A549 (cell line): Measurements from ENCODE around the gene MAP4K4. TPM values are rescaled to one million over a fixed set of nuclear protein-coding genes. Genes with fewer than 3 reads are reported as not detected.

Experiments
- ATAC-seq, 2 experiments: fragments of 200-7000 bp in 1 of 2; fragments of >200 bp in 1 of 2; cut with Nextera tagmentation in 1 of 2; cut with Tn5 transposase in 1 of 2; 3 replicates each; pipeline versions ENCODE4 v1.8.0 to v1.9.1; 2018 to 2020; ENCODE audit warnings: mild to moderate bottlenecking in 1 of 2, moderate library complexity in 1 of 2
- CTCF ChIA-PET: fragments of 300-600 bp; sonication (Branson Sonifier 250); formaldehyde crosslinking; extraction: SDS; loops from one replicate; lab custom pipeline; 2021; ENCODE audit warnings: antibody characterized with exemption, inconsistent platforms; lab: Yijun Ruan, JAX
- POLR2A ChIA-PET: fragments of 350-600 bp; formaldehyde crosslinking; extraction: SDS; loops from one replicate; lab custom pipeline; 2021; ENCODE audit warnings: antibody characterized with exemption, inconsistent platforms; lab: Yijun Ruan, JAX
- DNase-seq, 2 experiments: peaks; one replicate each; pipeline versions ENCODE4 v3.0.0 to v3.0.0-alpha.2; 2011 to 2016; ENCODE audit warnings: low read depth in 1 of 2, low spot score in 1 of 2
- FAIRE-seq: peaks from 2 replicates; lab custom pipeline; 2011; peaks lifted over from hg19 to GRCh38; lab: Jason Lieb, UNC
- H3K27ac ChIP-seq, 2 experiments: fragments of >200 bp; sonication (Bioruptor Twin); formaldehyde crosslinking; 3 replicates each; pipeline ENCODE4 v1.5.1; 2016 to 2017
- H3K4me1 ChIP-seq: fragments of >200 bp; sonication (Bioruptor Twin); formaldehyde crosslinking; 3 replicates; pipeline ENCODE4 v1.6.1; 2016
- H3K4me2 ChIP-seq: fragments of >200 bp; sonication (Bioruptor Twin); formaldehyde crosslinking; 3 replicates; pipeline ENCODE4 v1.6.1; 2016
- H3K4me3 ChIP-seq: fragments of >200 bp; sonication (Bioruptor Twin); formaldehyde crosslinking; 3 replicates; pipeline ENCODE4 v1.5.1; 2016
- H3K9me3 ChIP-seq: fragments of >200 bp; sonication (Bioruptor Twin); formaldehyde crosslinking; 3 replicates; pipeline ENCODE4 v1.6.1; 2016
- ATOH8 ChIP-seq: fragments of 250-450 bp; sonication (Bioruptor Pico); IDR thresholded peaks from 2 replicates; pipeline ENCODE4 v1.5.0; 2020; ENCODE audit warnings: low read depth, mild to moderate bottlenecking, moderate library complexity
- BHLHE40 ChIP-seq: IDR thresholded peaks from 2 replicates; pipeline ENCODE4 v1.6.1; 2012; ENCODE audit warnings: low read depth, low read length, inconsistent platforms
- CBX2 ChIP-seq: fragments of 200-600 bp; sonication (generic); IDR thresholded peaks from 2 replicates; pipeline ENCODE4 v1.6.1; 2016; ENCODE audit warnings: low read depth, mild to moderate bottlenecking, borderline replicate concordance
- CEBPB ChIP-seq, 2 experiments: fragments of >200 bp in 1 of 2; sonication (Bioruptor Twin) in 1 of 2; formaldehyde crosslinking in 1 of 2; IDR thresholded peaks; 2 replicates each; pipeline ENCODE4 v1.6.1; 2012 to 2016
- ESRRA ChIP-seq: fragments of 150-350 bp; IDR thresholded peaks from 2 replicates; pipeline ENCODE4 v1.6.1; 2014; ENCODE audit warnings: mild to moderate bottlenecking, low read length, borderline replicate concordance
- GATA3 ChIP-seq: IDR thresholded peaks from 2 replicates; pipeline ENCODE4 v1.6.1; 2012; ENCODE audit warnings: borderline replicate concordance
- HES2 ChIP-seq: fragments of >200 bp; sonication (Bioruptor Twin); formaldehyde crosslinking; IDR thresholded peaks from 2 replicates; pipeline ENCODE4 v1.6.1; 2016
- HEYL ChIP-seq: fragments of 250-450 bp; sonication (Bioruptor Pico); IDR thresholded peaks from 2 replicates; pipeline ENCODE4 v1.8.0; 2021; ENCODE audit warnings: mild to moderate bottlenecking, moderate library complexity
- HMGXB4 ChIP-seq: fragments of 250-450 bp; sonication (Bioruptor Pico); IDR thresholded peaks from 2 replicates; pipeline ENCODE4 v1.5.0; 2021; ENCODE audit warnings: mild to moderate bottlenecking, moderate library complexity, borderline replicate concordance
- HOXB13 ChIP-seq: fragments of 250-450 bp; sonication (Bioruptor Pico); IDR thresholded peaks from 2 replicates; pipeline ENCODE4 v1.5.0; 2020; ENCODE audit warnings: low read depth, mild to moderate bottlenecking, moderate library complexity
- HOXB5 ChIP-seq: fragments of 250-450 bp; sonication (Bioruptor Pico); IDR thresholded peaks from 2 replicates; pipeline ENCODE4 v1.5.0; 2020; ENCODE audit warnings: mild to moderate bottlenecking, moderate library complexity
- JUN ChIP-seq, 2 experiments: fragments of >200 bp; sonication (Bioruptor Twin); formaldehyde crosslinking; IDR thresholded peaks; 2 replicates in 1 of 2; 3 replicates in 1 of 2; pipeline ENCODE4 v1.6.1; 2016 to 2017
- JUNB ChIP-seq: fragments of >200 bp; sonication (Bioruptor Twin); formaldehyde crosslinking; IDR thresholded peaks from 2 replicates; pipeline ENCODE4 v1.6.1; 2016
- MAFK ChIP-seq: fragments of 450-650 bp; IDR thresholded peaks from 2 replicates; pipeline ENCODE4 v1.6.1; 2014; ENCODE audit not compliant: partially characterized antibody
- RAD21 ChIP-seq, 2 experiments: fragments of >200 bp in 1 of 2; sonication (Bioruptor Twin) in 1 of 2; formaldehyde crosslinking in 1 of 2; IDR thresholded peaks in 1 of 2; conservative IDR thresholded peaks in 1 of 2; 2 replicates in 1 of 2; 3 replicates in 1 of 2; pipeline ENCODE4 v1.6.1; 2012 to 2018; ENCODE audit warnings: inconsistent platforms in 1 of 2
- REST ChIP-seq: fragments of 200-600 bp; sonication (generic); IDR thresholded peaks from 2 replicates; pipeline ENCODE4 v1.6.1; 2016; ENCODE audit warnings: antibody characterized with exemption, mild to moderate bottlenecking, moderate library complexity
- RNF2 ChIP-seq: fragments of 200-600 bp; sonication (generic); IDR thresholded peaks from 2 replicates; pipeline ENCODE4 v1.6.1; 2016; ENCODE audit warnings: low read depth, mild to moderate bottlenecking, antibody characterized with exemption, moderate library complexity, borderline replicate concordance
- SREBF2 ChIP-seq: fragments of 450-650 bp; IDR thresholded peaks from 2 replicates; pipeline ENCODE4 v1.6.1; 2014; ENCODE audit warnings: mild to moderate bottlenecking, moderate library complexity
- ZFP36 ChIP-seq: fragments of 450-650 bp; IDR thresholded peaks from 2 replicates; pipeline ENCODE4 v1.6.1; 2014; ENCODE audit warnings: borderline replicate concordance; ENCODE audit not compliant: partially characterized antibody
- ZSCAN20 ChIP-seq: fragments of 250-450 bp; sonication (Bioruptor Pico); IDR thresholded peaks from 2 replicates; pipeline ENCODE4 v1.8.0; 2022; ENCODE audit warnings: mild to moderate bottlenecking, moderate library complexity
- WGBS: methylation state at CpG from one replicate; pipeline ENCODE4 v1.1.6; 2017; ENCODE audit errors: missing lambda C conversion rate; 5-methylcytosine and 5-hydroxymethylcytosine counted together
- polyA plus RNA-seq, 4 experiments: library from polyadenylated mRNA; depleted of rRNA in 3 of 4; stranded (reverse); fragments of >200 nt; fragmentation: RNase III in 1 of 4; extraction: RNeasy Plus Mini Kit Qiagen cat#74134 plus additional on column Dnase treatment in 1 of 4; gene quantifications; 2 replicates in 3 of 4; 3 replicates in 1 of 4; pipeline ENCODE4 v1.2.3, GENCODE V29; 2011 to 2017
- TF ChIP-seq, protein P1 (sequence below): IDR thresholded peaks from 2 replicates; pipeline ENCODE4 v1.6.1; 2012

MAP4K4 gene
- polyA plus RNA-seq, 2 of the 4 experiments (the other 2 are of a cell fraction): 61.9 to 82.2 TPM

DNA sequence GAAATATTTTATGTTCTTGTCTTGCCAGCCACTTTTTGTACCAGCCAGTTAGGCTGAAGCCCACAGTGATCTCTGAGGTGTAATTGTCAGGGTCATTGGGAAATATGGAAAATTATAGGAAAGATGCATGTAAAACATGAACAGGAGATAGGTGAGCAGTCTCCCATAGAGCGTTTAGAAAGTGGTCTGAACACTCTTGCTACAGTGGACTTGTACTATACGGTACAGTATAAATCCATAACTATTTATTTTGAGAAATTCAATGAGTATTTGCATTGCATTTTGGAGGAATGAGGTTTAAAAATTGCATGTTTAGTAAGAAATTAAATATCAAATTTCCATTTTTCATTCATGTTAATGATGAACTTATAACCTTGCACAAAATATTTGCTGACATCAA is 20.8 kb upstream of the MAP4K4 start:
- H3K9me3 ChIP-seq: peaks cover 12% of the 10 kb centered on the region; the same call in 2 of the 3 replicates
- H3K4me1 ChIP-seq: no peaks in the 10 kb centered on the region
- CTCF ChIA-PET: no interaction called here
- POLR2A ChIA-PET: no interaction called here
- 89% methylated on average over 2 of the region's 2 CpGs for WGBS
- FAIRE-seq: no peak
- H3K4me2 ChIP-seq: no peak overlapping the region
- TF ChIP-seq ATOH8 (CRISPR knock-in tag): no peak
- no peak for ATAC-seq
- H3K4me3 ChIP-seq: no peak overlapping the region
- no peak for DNase-seq
- no peak overlapping the region for H3K27ac ChIP-seq

DNA sequence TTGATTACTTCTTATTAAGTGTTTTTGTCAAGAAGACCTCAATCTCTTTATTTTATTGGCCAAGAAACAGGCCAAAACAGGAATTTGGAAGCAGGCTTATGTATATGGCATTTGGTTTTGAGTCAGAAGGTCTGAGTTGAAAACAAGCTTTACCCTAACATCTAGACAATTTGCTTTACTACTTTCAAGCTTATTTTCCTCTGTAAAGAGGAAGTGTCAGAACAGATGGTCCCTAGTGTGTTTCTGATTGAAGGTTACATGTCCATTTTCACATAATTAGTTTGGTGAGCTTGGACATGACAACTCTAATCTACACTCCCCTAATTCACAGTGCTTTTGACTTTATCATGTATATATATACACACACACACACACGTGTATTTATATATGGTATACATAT is 19.8 kb upstream of the MAP4K4 start:
- Histone ChIP-seq H3K4me3 (no peak overlapping the region), H3K4me2 (no peak overlapping the region), H3K9me3 (peaks cover 8% of the 10 kb centered on the region; the same call in 2 of the 3 replicates), H3K4me1 (no peaks in the 10 kb centered on the region), H3K27ac (no peak overlapping the region)
- ChIA-PET POLR2A (no interaction called here), CTCF (no interaction called here)
- no peak for TF ChIP-seq HOXB5
- no peak for TF ChIP-seq RAD21 (conservative IDR thresholded peaks at IDR 0.05 in 1 of 2, IDR thresholded peaks at IDR 0.05 in 1 of 2)
- TF ChIP-seq HES2: no peak
- no peak for TF ChIP-seq RNF2
- TF ChIP-seq ZSCAN20 (CRISPR knock-in tag): no peak
- TF ChIP-seq, protein P1, sequence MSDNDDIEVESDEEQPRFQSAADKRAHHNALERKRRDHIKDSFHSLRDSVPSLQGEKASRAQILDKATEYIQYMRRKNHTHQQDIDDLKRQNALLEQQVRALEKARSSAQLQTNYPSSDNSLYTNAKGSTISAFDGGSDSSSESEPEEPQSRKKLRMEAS: no peak
- TF ChIP-seq ESRRA: no peak
- no peak for TF ChIP-seq JUNB
- TF ChIP-seq GATA3: no peak
- no peak for TF ChIP-seq CBX2
- no peak for TF ChIP-seq SREBF2
- TF ChIP-seq BHLHE40: no peak
- FAIRE-seq: no peak
- DNase-seq: no peak
- WGBS: 5% methylated on average over 1 of the region's 1 CpG
- no peak for ATAC-seq

DNA sequence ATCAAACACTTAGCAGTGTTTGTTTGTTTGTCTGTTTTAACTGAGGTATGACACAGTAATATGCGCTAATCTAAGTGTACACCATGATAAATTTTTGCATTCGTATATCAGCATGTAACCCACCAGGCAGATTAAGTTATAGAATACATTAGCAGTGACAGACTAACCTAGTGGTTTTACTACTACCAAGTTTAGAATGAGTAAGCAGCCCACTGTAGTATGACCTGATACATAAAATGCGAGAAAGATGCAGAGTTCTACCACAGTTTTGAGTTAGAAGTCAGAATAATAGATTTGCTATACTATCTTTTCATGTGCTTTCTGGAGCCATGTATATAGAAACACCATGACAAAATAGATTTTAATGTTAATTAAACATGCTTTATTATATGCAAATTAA is 19.1 kb upstream of the MAP4K4 start:
- H3K9me3 ChIP-seq: 0 out of 3 replicates have a peak, but pooled peaks cover 3% of the 10 kb centered on the region
- WGBS: 93% methylated on average over 3 of the region's 3 CpGs
- POLR2A ChIA-PET: no interaction called here

More for the DNA sequence above, 19.1 kb upstream of the MAP4K4 start:
- no peak overlapping the region for H3K4me3 ChIP-seq
- no peak for ATAC-seq
- H3K27ac ChIP-seq: no peak overlapping the region
- no peak for TF ChIP-seq REST
- no peak for TF ChIP-seq MAFK
- TF ChIP-seq, protein P1: no peak
- TF ChIP-seq JUN (IDR thresholded peaks at IDR 0.05): no peak
- TF ChIP-seq ZFP36: no peak
- no peak for TF ChIP-seq HMGXB4 (CRISPR knock-in tag)
- TF ChIP-seq CBX2: no peak
- no peak for TF ChIP-seq CEBPB (IDR thresholded peaks at IDR 0.05)
- no peak for TF ChIP-seq HOXB13
- no peak for TF ChIP-seq HEYL (CRISPR knock-in tag)
- no peak for TF ChIP-seq BHLHE40
- no peak overlapping the region for H3K4me2 ChIP-seq
- FAIRE-seq: no peak
- CTCF ChIA-PET: no interaction called here
- no peak for DNase-seq
- no peaks in the 10 kb centered on the region for H3K4me1 ChIP-seq
